ENCODE results near the gene ESR2.

ESR2 gene

GRCh38 chr14:64293976-64294671 lies at the start of gene ESR2:
Gene ESR2, minus strand, starts transcription at chr14:64294371. Its CDS starts 11,386 bp downstream, at chr14:64282985.
- Histone ChIP-seq H2AFZ (ENCODE audit: low read depth, low read length, severe bottlenecking) (peak within 1 kb of the TSS; percentile 94), H3K4me2 (ENCODE audit: low read depth, low read length, poor library complexity, severe bottlenecking) (peak within 1 kb of the TSS; percentile 78), H3K79me2 (ENCODE audit: insufficient read depth, low read length) (no peaks in the 10 kb centered on the region), H3K9me3 (ENCODE audit: insufficient read depth, low read length) (no peaks in the 10 kb centered on the region), H3K9me2 (replicated peaks; ENCODE audit: insufficient read depth, low read length) (no peaks in the 10 kb centered on the region), H3K4me3 (ENCODE audit: insufficient read depth, low read length, poor library complexity, severe bottlenecking) (peak within 1 kb of the TSS; percentile 55), H3K36me3 (ENCODE audit: low read length) (no peaks in the 10 kb centered on the region), H3F3A (ENCODE audit: insufficient read depth) (peaks cover 6% of the 10 kb centered on the region), H3K9ac (ENCODE audit: low read length) (peak within 1 kb of the TSS; percentile 50), H3K27ac (ENCODE audit: low read depth, low read length) (no peak within 1 kb of the TSS), H3K27me3 (ENCODE audit: low read length) (no peaks in the 10 kb centered on the region), H4K20me1 (ENCODE audit: low read depth, low read length) (no peaks in the 10 kb centered on the region)
- TF ChIP-seq CTCF (IDR thresholded peaks at IDR 0.05; ENCODE audit: insufficient read depth, low read length, poor library complexity, severe bottlenecking), result no peak
- TF ChIP-seq EZH2phosphoT487 (conservative IDR thresholded peaks at IDR 0.05; ENCODE audit: low read length), result no peak

GRCh38 chr14:64340560-64341196 lies 46.5 kb upstream of the ESR2 start:
- Histone ChIP-seq H3K9me2 (replicated peaks; ENCODE audit: insufficient read depth, low read length) (no peaks in the 10 kb centered on the region), H2AFZ (ENCODE audit: low read depth, low read length, severe bottlenecking) (no peak overlapping the region), H3K27ac (ENCODE audit: low read depth, low read length) (no peak overlapping the region), H3K9ac (ENCODE audit: low read length) (no peak overlapping the region), H3K36me3 (ENCODE audit: low read length) (no peaks in the 10 kb centered on the region; the same call in 1 of the 2 replicates), H3K9me3 (ENCODE audit: insufficient read depth, low read length) (peaks cover 10% of the 10 kb centered on the region; the same call in 1 of the 2 replicates), H3K27me3 (ENCODE audit: low read length) (no peaks in the 10 kb centered on the region), H3K4me3 (ENCODE audit: insufficient read depth, low read length, poor library complexity, severe bottlenecking) (no peak overlapping the region), H4K20me1 (ENCODE audit: low read depth, low read length) (no peaks in the 10 kb centered on the region), H3F3A (ENCODE audit: insufficient read depth) (peaks cover 14% of the 10 kb centered on the region; the same call in 1 of the 2 replicates), H3K79me2 (ENCODE audit: insufficient read depth, low read length) (peaks cover 19% of the 10 kb centered on the region), H3K4me2 (ENCODE audit: low read depth, low read length, poor library complexity, severe bottlenecking) (no peak overlapping the region)
- no peak for TF ChIP-seq EZH2phosphoT487 (conservative IDR thresholded peaks at IDR 0.05; ENCODE audit: low read length)
- TF ChIP-seq CTCF (IDR thresholded peaks at IDR 0.05; ENCODE audit: insufficient read depth, low read length, poor library complexity, severe bottlenecking), result no peak

GRCh38 chr14:64338616-64339316 lies 44.6 kb upstream of the ESR2 start:
- peaks cover 12% of the 10 kb centered on the region; the same call in 1 of the 2 replicates for H3F3A ChIP-seq (ENCODE audit: insufficient read depth)
- H3K9me3 ChIP-seq (ENCODE audit: insufficient read depth, low read length), result peaks cover 10% of the 10 kb centered on the region; the same call in 1 of the 2 replicates
- no peaks in the 10 kb centered on the region; the same call in 1 of the 2 replicates for H3K36me3 ChIP-seq (ENCODE audit: low read length)
- H4K20me1 ChIP-seq (ENCODE audit: low read depth, low read length), result no peaks in the 10 kb centered on the region
- H3K4me2 ChIP-seq (ENCODE audit: low read depth, low read length, poor library complexity, severe bottlenecking), result peak overlapping the region; percentile 89
- peak overlapping the region; percentile 65 for H2AFZ ChIP-seq (ENCODE audit: low read depth, low read length, severe bottlenecking)
- TF ChIP-seq CTCF (IDR thresholded peaks at IDR 0.05; ENCODE audit: insufficient read depth, low read length, poor library complexity, severe bottlenecking) (no peak), EZH2phosphoT487 (conservative IDR thresholded peaks at IDR 0.05; ENCODE audit: low read length) (no peak)
- peaks cover 19% of the 10 kb centered on the region for H3K79me2 ChIP-seq (ENCODE audit: insufficient read depth, low read length)
- H3K9me2 ChIP-seq (replicated peaks; ENCODE audit: insufficient read depth, low read length), result no peaks in the 10 kb centered on the region
- no peaks in the 10 kb centered on the region for H3K27me3 ChIP-seq (ENCODE audit: low read length)
- H3K9ac ChIP-seq (ENCODE audit: low read length), result peak overlapping the region; percentile 87
- peak overlapping the region; percentile 74 for H3K4me3 ChIP-seq (ENCODE audit: insufficient read depth, low read length, poor library complexity, severe bottlenecking)
- H3K27ac ChIP-seq (ENCODE audit: low read depth, low read length), result peak overlapping the region; percentile 80

All from SU-DHL-6 (cell line).